NB4 (cell line): ENCODE results near the gene RBM39.

ENCODE experiments used
- POLR2A ChIP-seq: IDR thresholded peaks from 2 replicates; pipeline ENCODE4 v1.6.1; 2011; ENCODE audit warnings: mild to moderate bottlenecking; ENCODE audit not compliant: insufficient read length; ENCODE audit errors: extremely low read depth
- TF ChIP-seq, protein P1 (sequence below): IDR thresholded peaks from one replicate; pipeline ENCODE4 v1.5.1; 2012; ENCODE audit warnings: low read depth, low read length

DNA sequence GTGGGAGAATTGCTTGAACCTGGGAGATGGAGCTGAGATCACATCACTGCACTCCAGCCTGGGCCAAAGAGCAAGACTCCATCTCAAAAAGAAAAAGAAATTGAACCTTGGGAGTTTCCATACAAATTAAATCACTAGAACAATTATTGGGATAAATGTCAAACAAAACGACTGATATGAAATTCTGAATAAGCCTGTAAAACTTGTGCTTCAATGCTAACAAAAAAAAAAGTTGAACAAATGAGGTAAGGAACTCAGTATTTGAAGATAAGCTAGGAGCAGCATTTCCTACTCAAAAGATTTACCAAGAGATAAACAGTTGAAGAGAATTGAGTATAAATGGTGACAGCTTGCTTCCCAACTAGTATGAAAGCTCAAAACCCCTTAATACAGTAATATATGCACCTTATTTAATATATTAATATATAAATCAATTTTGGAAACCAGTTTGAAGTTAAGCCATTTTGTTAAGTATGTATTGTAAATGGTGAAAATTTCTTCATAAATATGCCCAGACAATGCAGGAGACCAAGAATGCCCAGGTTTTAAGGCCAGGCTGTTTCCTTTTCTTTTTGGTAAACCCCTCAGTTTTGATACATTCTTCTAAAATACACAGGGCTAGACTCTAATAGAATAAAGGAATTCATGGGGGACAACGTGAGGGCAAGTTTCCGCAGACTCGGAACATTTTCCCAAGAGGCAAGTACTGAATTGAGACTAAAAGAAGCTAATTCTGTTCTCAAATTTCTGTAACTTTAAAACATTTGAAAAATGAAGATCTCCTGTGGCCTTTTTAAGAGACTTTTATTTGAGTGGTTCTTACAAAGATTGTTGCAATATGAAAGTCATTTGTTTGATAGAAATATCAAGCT, 39.0 kb downstream of the RBM39 start:
- TF ChIP-seq, protein P1, sequence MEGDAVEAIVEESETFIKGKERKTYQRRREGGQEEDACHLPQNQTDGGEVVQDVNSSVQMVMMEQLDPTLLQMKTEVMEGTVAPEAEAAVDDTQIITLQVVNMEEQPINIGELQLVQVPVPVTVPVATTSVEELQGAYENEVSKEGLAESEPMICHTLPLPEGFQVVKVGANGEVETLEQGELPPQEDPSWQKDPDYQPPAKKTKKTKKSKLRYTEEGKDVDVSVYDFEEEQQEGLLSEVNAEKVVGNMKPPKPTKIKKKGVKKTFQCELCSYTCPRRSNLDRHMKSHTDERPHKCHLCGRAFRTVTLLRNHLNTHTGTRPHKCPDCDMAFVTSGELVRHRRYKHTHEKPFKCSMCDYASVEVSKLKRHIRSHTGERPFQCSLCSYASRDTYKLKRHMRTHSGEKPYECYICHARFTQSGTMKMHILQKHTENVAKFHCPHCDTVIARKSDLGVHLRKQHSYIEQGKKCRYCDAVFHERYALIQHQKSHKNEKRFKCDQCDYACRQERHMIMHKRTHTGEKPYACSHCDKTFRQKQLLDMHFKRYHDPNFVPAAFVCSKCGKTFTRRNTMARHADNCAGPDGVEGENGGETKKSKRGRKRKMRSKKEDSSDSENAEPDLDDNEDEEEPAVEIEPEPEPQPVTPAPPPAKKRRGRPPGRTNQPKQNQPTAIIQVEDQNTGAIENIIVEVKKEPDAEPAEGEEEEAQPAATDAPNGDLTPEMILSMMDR = no peak
- TF ChIP-seq POLR2A = no peak
